ENCODE data around the gene ITGAE. TPM values are rescaled to one million over a fixed set of nuclear protein-coding genes. Genes with fewer than 3 reads are reported as not detected.

The ITGAE gene
- polyA plus RNA-seq, 3 donors, result 66.6 to 102 (median 78.8) TPM

- H3K9ac ChIP-seq (ENCODE audit: insufficient read depth, low read length, poor library complexity, severe bottlenecking), result no peak overlapping the region
- no peaks in the 10 kb centered on the region for H3K9me3 ChIP-seq (replicated peaks in 1 of 2; ENCODE audit: control insufficient read depth in 1 of 2, insufficient read depth in 1 of 2, low read length in 2 of 2)
- H3K36me3 ChIP-seq (replicated peaks in 1 of 2; ENCODE audit: control insufficient read depth in 1 of 2, insufficient read depth in 2 of 2, low read length in 2 of 2), result peaks cover 8 to 18% of the 10 kb centered on the region in 2 donors
- no peaks in the 10 kb centered on the region for H3K27me3 ChIP-seq (ENCODE audit: control insufficient read depth in 2 of 2, insufficient read depth in 2 of 2, low read length in 2 of 2)
- intact Hi-C loops (cut with micrococcal nuclease), result loop anchor here (5.0 to 10.0 kb wide), 3 partner anchors 46 to 799 kb away; partner anchors contain the start of gene CAMKK1 (in 2 of the 2)
- H3K27ac ChIP-seq (ENCODE audit: low read depth in 1 of 2, low read length in 2 of 2), result no peak overlapping the region
- H3K27ac Mint-ChIP-seq, result peak overlapping the region in 1 of 7 donors; percentile 43
- H3K4me1 Mint-ChIP-seq, result peaks cover 28% of the 10 kb centered on the region
- H3K79me2 ChIP-seq (ENCODE audit: insufficient read depth, low read length), result peaks cover 40% of the 10 kb centered on the region
- peaks cover 9 to 27% of the 10 kb centered on the region in 2 donors for H3K36me3 Mint-ChIP-seq
- no peak overlapping the region for H2AFZ ChIP-seq (ENCODE audit: insufficient read depth, low read depth, low read length, poor library complexity, severe bottlenecking)
- peaks cover 16 to 21% of the 10 kb centered on the region in 2 donors for H3K4me1 ChIP-seq (ENCODE audit: control insufficient read depth in 1 of 2, insufficient read depth in 2 of 2, low read length in 2 of 2)
- peak overlapping the region; percentile 94 for H3K4me2 ChIP-seq (replicated peaks; ENCODE audit: extremely low read depth, low read length, poor library complexity, severe bottlenecking)
- H3K4me3 Mint-ChIP-seq, result peak overlapping the region in 1 of 2 donors; percentile 48
- peaks cover 19% of the 10 kb centered on the region for H4K20me1 ChIP-seq (ENCODE audit: insufficient read depth, low read length)
- peaks cover 4 to 10% (median 4%) of the 10 kb centered on the region in 3 donors for H3K27me3 Mint-ChIP-seq (ENCODE audit: low read depth in 3 of 3)
- H3K9me3 Mint-ChIP-seq, result no peaks in the 10 kb centered on the region
- TF ChIP-seq CTCF (IDR thresholded peaks at IDR 0.05), result peak; percentile 52
- 20% methylated on average over 8 of the region's 17 CpGs for WGBS (ENCODE audit: insufficient coverage)
- no peak for DNase-seq
- peak overlapping the region in 1 of 3 experiments; percentile 95 for H3K4me3 ChIP-seq (replicated peaks in 1 of 3; ENCODE audit: low read depth in 2 of 3, low read length in 3 of 3)
Observed at GRCh38 chr17:3846437-3847164, 45.6 kb upstream of the ITGAE start.

GRCh38 chr17:3845621-3846436 is 44.8 kb upstream of the ITGAE start, which contains the start of gene NCBP3:
Gene NCBP3, minus strand, starts transcription at chr17:3846246. Its CDS starts 23 bp downstream, at chr17:3846223.
- H3K36me3 ChIP-seq (replicated peaks in 1 of 2; ENCODE audit: control insufficient read depth in 1 of 2, insufficient read depth in 2 of 2, low read length in 2 of 2), result peaks cover 8 to 26% of the 10 kb centered on the region in 2 donors
- peak; percentile 92 for TF ChIP-seq CTCF (IDR thresholded peaks at IDR 0.05)
- H4K20me1 ChIP-seq (ENCODE audit: insufficient read depth, low read length), result peaks cover 23% of the 10 kb centered on the region
- DNase-seq, result peak; percentile 92 to 93 (median 93)
- no peaks in the 10 kb centered on the region for H3K9me3 ChIP-seq (replicated peaks in 1 of 2; ENCODE audit: control insufficient read depth in 1 of 2, insufficient read depth in 1 of 2, low read length in 2 of 2)
- peaks cover 34% of the 10 kb centered on the region for H3K4me1 Mint-ChIP-seq
- peaks cover 44% of the 10 kb centered on the region for H3K79me2 ChIP-seq (ENCODE audit: insufficient read depth, low read length)
- H2AFZ ChIP-seq (ENCODE audit: insufficient read depth, low read depth, low read length, poor library complexity, severe bottlenecking), result peak within 1 kb of the TSS; percentile 94
- H3K27me3 ChIP-seq (ENCODE audit: control insufficient read depth in 2 of 2, insufficient read depth in 2 of 2, low read length in 2 of 2), result no peaks in the 10 kb centered on the region
- intact Hi-C loops (cut with micrococcal nuclease), result loop anchor here (5.0 to 10.0 kb wide), 3 partner anchors 46 to 799 kb away; partner anchors contain the start of gene CAMKK1 (in 2 of the 2)
- peak within 1 kb of the TSS; percentile 77 to 95 (median 84) for H3K4me3 ChIP-seq (replicated peaks in 1 of 3; ENCODE audit: low read depth in 2 of 3, low read length in 3 of 3)
- H3K27ac ChIP-seq (ENCODE audit: low read depth in 1 of 2, low read length in 2 of 2), result peak within 1 kb of the TSS; percentile 34 to 88
- H3K27ac Mint-ChIP-seq, result peak within 1 kb of the TSS; percentile 79 to 93 (median 87)
- under 1% methylated on average over 76 of the region's 76 CpGs for WGBS (ENCODE audit: insufficient coverage)
- H3K9me3 Mint-ChIP-seq, result no peaks in the 10 kb centered on the region
- peaks cover 2 to 5% (median 4%) of the 10 kb centered on the region in 3 donors for H3K27me3 Mint-ChIP-seq (ENCODE audit: low read depth in 3 of 3)
- peaks cover 10 to 35% of the 10 kb centered on the region in 2 donors for H3K36me3 Mint-ChIP-seq
- H3K9ac ChIP-seq (ENCODE audit: insufficient read depth, low read length, poor library complexity, severe bottlenecking), result peak within 1 kb of the TSS; percentile 98
- peaks cover 16 to 28% of the 10 kb centered on the region in 2 donors for H3K4me1 ChIP-seq (ENCODE audit: control insufficient read depth in 1 of 2, insufficient read depth in 2 of 2, low read length in 2 of 2)
- H3K4me2 ChIP-seq (replicated peaks; ENCODE audit: extremely low read depth, low read length, poor library complexity, severe bottlenecking), result peak within 1 kb of the TSS; percentile 94
- H3K4me3 Mint-ChIP-seq, result peak within 1 kb of the TSS; percentile 90 to 92
